Stomach smooth muscle (tissue), 2 donors: ENCODE measurements around the gene HOXA13.

Source experiments
- H3K27ac ChIP-seq: one replicate; pipeline ENCODE4 v1.7.0; 2013; ENCODE audit warnings: mild to moderate bottlenecking, low read length, inconsistent platforms
- H3K27me3 ChIP-seq, 2 donors: one replicate each; pipeline ENCODE4 v1.7.0; 2013; ENCODE audit warnings: low read length in 2 of 2; ENCODE audit not compliant: insufficient read depth in 2 of 2, control insufficient read depth in 1 of 2
- H3K36me3 ChIP-seq, 2 donors: one replicate each; pipeline ENCODE4 v1.7.0; 2013; ENCODE audit warnings: low read length in 2 of 2; ENCODE audit not compliant: control insufficient read depth in 2 of 2, insufficient read depth in 2 of 2
- H3K4me1 ChIP-seq: one replicate; pipeline ENCODE4 v1.7.0; 2013; ENCODE audit warnings: low read length; ENCODE audit not compliant: control insufficient read depth, insufficient read depth
- H3K4me3 ChIP-seq, 2 donors: one replicate each; pipeline ENCODE4 v1.7.0; 2013; ENCODE audit warnings: low read length in 2 of 2
- H3K9ac ChIP-seq, 2 donors: one replicate each; pipeline ENCODE4 v1.7.0; 2013; ENCODE audit warnings: low read length in 2 of 2, mild to moderate bottlenecking in 1 of 2
- H3K9me3 ChIP-seq, 2 donors: one replicate each; pipeline ENCODE4 v1.7.0; 2013; ENCODE audit warnings: low read length in 2 of 2; ENCODE audit not compliant: control insufficient read depth in 2 of 2
- donor health status: healthy.
- donor health status: Pancreatic carcinoma.

HOXA13 gene

DNA sequence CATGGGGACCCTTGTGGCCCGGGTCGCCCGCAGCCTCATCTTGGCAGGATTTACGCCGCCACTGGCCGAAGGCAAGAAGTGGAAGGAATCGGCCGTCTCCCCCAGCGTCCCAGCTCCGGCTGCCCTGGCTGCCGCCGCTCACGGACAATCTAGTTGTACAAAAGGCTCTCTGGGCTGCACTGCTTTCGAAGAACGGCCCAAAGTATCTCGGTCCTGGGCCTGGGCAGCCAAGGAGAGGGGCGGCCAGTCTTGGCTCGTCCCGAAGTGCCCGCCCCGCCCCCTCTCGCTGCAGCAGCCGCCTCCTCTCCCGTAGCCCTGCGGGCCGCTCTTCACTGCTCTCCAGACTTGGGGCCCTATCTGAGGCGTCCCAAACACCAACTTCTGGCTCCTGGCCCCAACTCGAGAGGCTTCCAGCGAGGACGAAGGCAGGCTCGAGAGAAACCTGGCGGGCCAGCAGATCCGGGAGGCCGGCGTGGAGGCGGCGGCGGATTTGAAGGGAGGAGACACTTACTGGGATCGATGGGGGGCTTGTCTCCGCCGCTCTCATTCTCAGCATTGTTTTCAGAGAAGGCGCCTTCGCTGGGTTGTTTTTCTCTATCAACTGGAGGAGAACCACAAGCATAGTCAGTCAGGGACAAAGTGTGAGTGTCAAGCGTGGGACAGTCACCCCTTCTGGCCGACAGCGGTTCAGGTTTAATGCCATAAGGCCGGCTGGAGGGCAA is 35.4 kb downstream of the HOXA13 start:
- Histone ChIP-seq H3K4me3 (peak overlapping the region in 1 of 2 donors; percentile 40), H3K36me3 (no peaks in the 10 kb centered on the region), H3K27ac (no peak overlapping the region), H3K9me3 (no peaks in the 10 kb centered on the region), H3K4me1 (peaks cover 31% of the 10 kb centered on the region), H3K27me3 (peaks cover 80 to 97% of the 10 kb centered on the region in 2 donors), H3K9ac (no peak overlapping the region)

DNA sequence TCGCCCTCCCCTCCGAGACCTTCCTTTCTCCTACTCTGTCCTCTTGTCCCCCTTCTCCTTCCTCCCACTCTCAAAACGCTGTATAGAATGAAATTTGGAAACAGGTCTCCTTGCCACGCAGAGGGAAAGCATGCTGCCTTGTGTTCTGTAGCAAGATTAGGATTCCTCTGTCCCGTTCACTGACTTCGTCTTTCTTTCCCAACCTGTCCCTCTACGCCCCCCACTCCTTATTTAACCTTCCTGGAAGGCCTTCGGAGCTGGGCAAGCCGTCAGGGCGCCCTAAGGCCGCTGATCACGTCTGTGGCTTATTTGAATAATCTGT is 35.9 kb downstream of the HOXA13 start:
- H3K27me3 ChIP-seq: peaks cover 83 to 97% of the 10 kb centered on the region in 2 donors
- no peak overlapping the region for H3K4me3 ChIP-seq
- no peaks in the 10 kb centered on the region for H3K9me3 ChIP-seq
- H3K27ac ChIP-seq: no peak overlapping the region
- H3K36me3 ChIP-seq: no peaks in the 10 kb centered on the region
- peaks cover 27% of the 10 kb centered on the region for H3K4me1 ChIP-seq
- no peak overlapping the region for H3K9ac ChIP-seq

DNA sequence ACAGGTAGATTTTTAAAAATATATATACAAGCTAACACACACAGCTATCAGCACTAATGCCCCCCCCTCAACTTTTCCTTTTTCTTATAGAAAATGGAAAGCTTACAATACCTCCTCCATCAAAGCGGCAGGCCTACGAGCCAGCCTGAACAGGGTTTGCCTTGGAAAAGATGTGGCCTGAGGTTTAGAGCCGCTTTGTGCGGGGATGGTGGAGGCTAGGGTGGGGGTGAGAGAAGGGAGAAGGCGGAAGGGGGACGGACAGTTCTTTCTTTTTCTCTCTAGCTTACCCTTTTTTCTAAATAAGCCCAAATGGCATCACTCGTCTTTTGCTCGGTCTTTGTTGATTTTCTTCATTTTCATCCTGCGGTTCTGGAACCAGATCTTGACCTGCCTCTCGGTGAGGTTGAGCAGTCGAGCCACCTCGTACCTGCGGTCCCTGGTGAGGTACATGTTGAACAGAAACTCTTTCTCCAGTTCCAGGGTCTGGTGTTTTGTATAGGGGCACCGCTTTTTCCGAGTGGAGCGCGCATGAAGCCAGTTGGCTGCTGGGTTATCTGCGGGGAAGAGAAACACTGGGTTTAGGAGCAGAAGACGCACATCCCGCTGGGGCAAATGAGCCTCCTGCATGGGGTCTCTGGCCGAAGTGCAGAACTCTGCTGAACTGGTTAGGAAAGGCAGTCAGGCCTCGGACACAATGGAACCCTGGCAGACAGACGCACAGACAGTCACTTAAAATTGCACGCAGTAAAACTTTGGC is 36.4 kb downstream of the HOXA13 start:
- H3K9ac ChIP-seq: no peak overlapping the region
- peaks cover 83 to 97% of the 10 kb centered on the region in 2 donors for H3K27me3 ChIP-seq
- H3K4me3 ChIP-seq: no peak overlapping the region
- H3K36me3 ChIP-seq: no peaks in the 10 kb centered on the region
- peaks cover 30% of the 10 kb centered on the region for H3K4me1 ChIP-seq
- H3K9me3 ChIP-seq: no peaks in the 10 kb centered on the region
- no peak overlapping the region for H3K27ac ChIP-seq

DNA sequence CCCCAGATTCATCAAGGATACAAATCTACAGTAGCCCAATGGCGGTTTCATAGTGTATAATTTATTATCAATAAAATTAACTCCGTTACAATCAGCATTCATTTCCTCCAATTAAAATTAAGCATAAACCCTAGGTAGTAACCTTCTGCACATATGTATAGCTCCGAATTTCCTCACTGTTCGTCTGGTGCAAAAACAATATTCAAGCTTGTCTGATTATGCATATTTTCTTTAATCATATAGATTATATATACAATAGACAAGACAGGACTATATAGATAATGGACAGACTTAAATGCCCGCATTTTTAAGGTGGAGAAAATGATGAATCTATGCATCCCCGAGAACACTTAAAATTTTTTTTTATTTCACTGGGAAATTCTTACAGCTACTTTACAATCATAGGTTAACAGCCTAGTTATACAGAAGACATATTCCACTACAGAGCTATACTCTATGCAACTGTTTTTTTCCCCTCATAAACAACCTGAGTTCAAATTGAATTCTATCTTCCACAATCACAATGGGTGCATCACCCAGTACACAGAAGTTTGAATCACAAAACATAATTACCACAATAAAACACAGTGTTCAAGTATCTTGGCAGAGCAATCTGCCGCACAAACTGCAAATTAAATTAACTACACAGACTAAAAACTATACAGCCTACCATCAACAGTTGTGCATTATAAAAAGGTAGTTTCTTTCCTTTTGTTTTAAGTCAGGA is 37.2 kb downstream of the HOXA13 start:
- Histone ChIP-seq H3K27ac (no peak overlapping the region), H3K27me3 (peaks cover 83 to 97% of the 10 kb centered on the region in 2 donors), H3K9me3 (no peaks in the 10 kb centered on the region), H3K4me1 (peaks cover 32% of the 10 kb centered on the region), H3K36me3 (no peaks in the 10 kb centered on the region), H3K4me3 (no peak overlapping the region), H3K9ac (no peak overlapping the region)

DNA sequence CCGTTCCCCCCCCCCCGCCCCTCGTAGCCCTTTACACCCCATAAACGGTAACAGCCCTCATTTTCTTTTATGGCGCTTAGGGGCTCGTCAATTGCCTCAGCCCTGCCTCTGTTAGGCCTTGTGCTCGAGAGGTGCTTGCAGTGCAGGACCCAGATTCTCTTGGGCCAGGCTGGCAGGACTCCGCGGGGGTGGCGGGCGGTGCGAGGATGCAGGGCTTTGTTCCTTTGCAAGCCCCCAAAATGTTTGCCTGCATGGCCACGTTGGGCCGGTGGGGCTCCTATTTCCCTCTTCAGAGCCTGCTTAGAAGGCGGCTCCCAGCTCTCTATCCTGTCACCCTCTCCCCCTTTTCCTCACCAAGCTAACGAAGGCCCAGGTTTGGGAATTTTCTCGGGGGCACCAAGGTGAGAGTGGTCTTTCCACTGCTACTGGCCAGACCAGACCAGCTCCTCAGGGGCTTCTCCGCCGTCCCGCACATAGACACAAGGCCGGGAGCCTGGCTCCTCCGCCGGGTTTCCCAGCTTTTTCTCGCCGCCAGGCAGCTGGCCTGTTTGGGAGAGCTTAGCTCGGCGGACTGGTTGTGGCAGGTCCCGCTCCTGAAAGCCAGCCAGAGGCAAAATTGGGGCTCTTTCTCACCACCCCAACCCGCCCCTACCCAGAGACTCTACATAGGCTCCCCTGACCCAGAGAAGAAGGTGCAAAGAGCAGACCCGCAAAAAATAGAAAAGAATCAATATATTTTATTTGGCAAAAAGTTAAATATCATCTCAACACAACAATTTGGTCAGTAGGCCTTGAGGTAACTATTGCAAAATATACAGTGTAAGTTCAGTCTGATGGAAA is 38.0 kb downstream of the HOXA13 start:
- Histone ChIP-seq H3K4me1 (peaks cover 34% of the 10 kb centered on the region), H3K4me3 (no peak overlapping the region), H3K27me3 (peaks cover 83 to 97% of the 10 kb centered on the region in 2 donors), H3K27ac (no peak overlapping the region), H3K36me3 (no peaks in the 10 kb centered on the region), H3K9ac (no peak overlapping the region), H3K9me3 (no peaks in the 10 kb centered on the region)

DNA sequence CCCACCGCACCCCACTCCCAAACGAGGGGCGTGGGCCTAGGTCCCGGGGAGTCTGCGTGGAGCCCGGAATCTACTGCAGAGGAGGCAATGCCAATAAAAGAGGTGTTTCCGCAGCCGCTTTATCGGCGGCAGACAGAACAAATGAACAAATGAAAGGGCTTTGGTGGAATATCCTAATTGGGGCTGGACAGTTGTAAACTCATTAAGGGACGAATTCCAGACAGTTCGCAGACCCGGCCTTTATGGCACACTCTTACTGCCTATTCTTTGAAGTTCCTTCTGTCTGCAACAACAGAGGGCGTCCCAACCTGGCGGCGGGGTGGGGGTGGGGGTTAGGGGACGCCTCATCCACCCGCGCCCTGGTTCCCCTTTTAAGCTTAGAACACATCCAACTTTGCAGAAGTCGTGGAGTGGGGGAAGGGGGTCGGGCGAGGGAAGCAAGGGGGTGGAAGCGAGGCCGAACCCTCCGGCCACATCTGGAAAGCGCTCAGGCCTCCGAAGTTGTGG is 38.6 kb downstream of the HOXA13 start:
- H3K27ac ChIP-seq: no peak overlapping the region
- no peaks in the 10 kb centered on the region for H3K9me3 ChIP-seq
- H3K9ac ChIP-seq: peak overlapping the region in 1 of 2 donors; percentile 4
- peak overlapping the region; percentile 52 to 76 for H3K4me3 ChIP-seq
- H3K4me1 ChIP-seq: peaks cover 32% of the 10 kb centered on the region
- no peaks in the 10 kb centered on the region for H3K36me3 ChIP-seq
- peaks cover 81 to 96% of the 10 kb centered on the region in 2 donors for H3K27me3 ChIP-seq

DNA sequence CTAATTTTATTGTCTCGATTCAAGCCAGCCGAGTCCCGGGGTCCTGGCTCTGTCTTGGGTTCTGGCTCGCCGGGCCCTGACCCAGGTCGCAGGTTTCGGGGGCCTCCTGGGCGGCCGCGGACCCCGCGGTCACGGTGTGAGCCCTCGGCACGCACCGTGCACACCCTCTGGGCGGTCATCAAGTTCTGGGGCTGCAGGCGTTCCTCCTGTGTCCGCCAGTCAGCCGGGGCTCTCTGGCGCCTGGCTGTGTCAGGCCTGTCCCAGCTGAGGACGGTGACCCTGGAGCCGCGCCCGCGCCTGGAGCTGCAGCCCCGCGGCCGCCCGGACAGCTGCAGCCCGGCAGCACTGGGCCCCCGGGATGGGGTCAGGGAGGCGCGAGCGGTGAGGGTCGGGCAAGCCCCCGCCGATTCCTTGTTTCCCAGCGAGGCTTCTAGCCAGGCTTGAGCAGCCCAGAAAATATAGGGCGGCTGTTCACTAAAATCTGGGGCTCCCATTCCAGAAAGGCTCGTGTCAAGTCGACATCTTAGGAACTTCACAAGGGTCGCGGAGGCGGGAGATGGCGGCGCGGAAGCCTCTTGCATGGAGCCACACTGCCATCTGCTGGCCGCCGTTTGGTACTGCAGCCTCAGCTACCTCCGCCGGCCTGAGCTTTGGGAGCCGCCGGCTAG is 39.2 kb downstream of the HOXA13 start:
- Histone ChIP-seq H3K36me3 (no peaks in the 10 kb centered on the region), H3K27me3 (peaks cover 79 to 96% of the 10 kb centered on the region in 2 donors), H3K9ac (peak overlapping the region in 1 of 2 donors; percentile 4), H3K27ac (no peak overlapping the region), H3K9me3 (no peaks in the 10 kb centered on the region), H3K4me1 (peaks cover 36% of the 10 kb centered on the region), H3K4me3 (peak overlapping the region; percentile 52 to 76)

DNA sequence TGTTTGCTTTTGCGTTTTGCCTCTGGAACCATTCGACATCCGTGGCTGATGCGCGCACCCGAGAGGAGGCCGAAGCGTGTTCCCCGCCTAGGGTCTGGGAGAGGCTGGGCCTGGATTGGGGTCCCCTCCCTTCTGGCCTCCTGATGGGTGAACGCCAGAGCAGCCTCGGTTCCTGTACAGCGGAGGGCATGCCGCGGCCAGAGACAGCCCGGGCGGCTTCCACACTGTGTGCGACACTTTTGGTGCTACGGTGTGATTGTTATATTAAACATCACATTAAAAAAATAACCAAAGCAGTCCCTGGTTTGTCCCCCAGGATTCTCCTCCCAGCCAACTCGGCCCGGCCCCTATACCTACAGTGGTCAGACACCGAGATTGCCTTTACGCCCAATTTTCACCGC is 39.7 kb downstream of the HOXA13 start:
- H3K9ac ChIP-seq: no peak overlapping the region
- H3K36me3 ChIP-seq: no peaks in the 10 kb centered on the region
- peaks cover 40% of the 10 kb centered on the region for H3K4me1 ChIP-seq
- H3K27me3 ChIP-seq: peaks cover 79 to 96% of the 10 kb centered on the region in 2 donors
- peak overlapping the region; percentile 52 to 76 for H3K4me3 ChIP-seq
- no peaks in the 10 kb centered on the region for H3K9me3 ChIP-seq
- no peak overlapping the region for H3K27ac ChIP-seq

DNA sequence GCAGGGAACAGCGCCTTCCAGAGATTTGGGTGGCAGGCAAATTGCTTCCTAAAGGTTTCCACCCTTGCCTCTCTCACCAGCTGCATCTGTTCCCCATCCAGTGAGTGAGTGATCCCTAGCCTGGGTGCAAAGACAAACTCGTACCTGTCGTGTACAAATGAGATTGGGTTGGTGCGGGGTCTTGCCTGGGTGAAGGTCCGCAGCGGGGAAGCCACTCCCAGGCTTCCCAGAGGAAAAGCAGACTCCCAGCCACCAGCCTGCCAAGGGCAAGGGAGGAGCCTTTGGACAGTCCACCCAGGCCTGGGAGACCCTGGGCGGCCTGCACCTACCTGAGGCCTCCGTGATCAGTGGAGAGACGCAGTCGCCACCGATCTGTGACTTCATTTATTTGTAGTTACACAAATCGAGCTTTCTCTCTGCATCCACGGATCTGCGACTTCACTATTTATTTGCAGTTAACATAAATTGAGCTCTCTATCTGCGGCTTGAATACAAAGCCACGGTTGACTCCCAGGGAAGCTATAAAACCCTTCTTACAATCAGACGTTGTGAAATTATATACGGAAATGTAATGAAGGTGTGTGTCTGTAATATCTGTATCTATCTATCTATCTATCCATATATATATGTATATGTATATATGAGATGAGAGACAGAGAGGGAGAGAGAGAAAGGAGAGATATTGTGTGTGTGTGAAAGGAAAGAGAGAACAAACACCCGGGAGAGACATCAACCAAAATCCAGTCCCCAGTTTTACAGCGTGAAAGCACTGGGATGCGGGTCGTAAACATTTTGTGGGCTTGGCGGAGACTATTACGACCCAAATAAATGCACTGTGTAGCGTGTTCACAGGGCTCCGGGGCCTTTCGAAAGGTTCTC is 40.4 kb downstream of the HOXA13 start:
- H3K9me3 ChIP-seq: no peaks in the 10 kb centered on the region
- H3K27me3 ChIP-seq: peaks cover 79 to 96% of the 10 kb centered on the region in 2 donors
- H3K4me1 ChIP-seq: peaks cover 44% of the 10 kb centered on the region
- no peak overlapping the region for H3K4me3 ChIP-seq
- no peak overlapping the region for H3K27ac ChIP-seq
- no peaks in the 10 kb centered on the region for H3K36me3 ChIP-seq
- no peak overlapping the region for H3K9ac ChIP-seq
